GM18858 (cell line): Measurements from ENCODE around the gene PHOSPHO2.

Experiments
- ATAC-seq: cut with Tn5 transposase; IDR thresholded peaks from one replicate; pipeline ENCODE4 v1.9.1; 2021; ENCODE audit not compliant: unreplicated experiment

PHOSPHO2 gene

GRCh38 chr2:169694113-169694893 is at the start of gene PHOSPHO2, which contains the start of gene CFAP210:
TSS of gene PHOSPHO2 (plus strand) at chr2:169694469. CDS start at chr2:169700972, 6,503 bp downstream.
TSS of gene CFAP210 (minus strand) at chr2:169694405. CDS start at chr2:169694327, 78 bp downstream.
- peak; percentile 98 for ATAC-seq

- ATAC-seq = no peak
Measured at GRCh38 chr2:169647496-169647895, 46.8 kb upstream of the PHOSPHO2 start.

- ATAC-seq = no peak
Measured at GRCh38 chr2:169649278-169649677, 45.0 kb upstream of the PHOSPHO2 start.

GRCh38 chr2:169653636-169654035 is 40.6 kb upstream of the PHOSPHO2 start:
- no peak for ATAC-seq

- ATAC-seq = no peak
Measured at GRCh38 chr2:169656164-169656563, 38.1 kb upstream of the PHOSPHO2 start.

GRCh38 chr2:169658877-169659276 is 35.4 kb upstream of the PHOSPHO2 start:
- ATAC-seq = no peak

GRCh38 chr2:169659320-169659719 is 34.9 kb upstream of the PHOSPHO2 start:
- ATAC-seq = no peak

- ATAC-seq = no peak
Measured at GRCh38 chr2:169661265-169661664, 33.0 kb upstream of the PHOSPHO2 start.

GRCh38 chr2:169662744-169663143 is 31.5 kb upstream of the PHOSPHO2 start:
- ATAC-seq = no peak

- no peak for ATAC-seq
Measured at GRCh38 chr2:169663247-169663646, 31.0 kb upstream of the PHOSPHO2 start.

- no peak for ATAC-seq
Measured at GRCh38 chr2:169664600-169664977, 29.7 kb upstream of the PHOSPHO2 start.

GRCh38 chr2:169664978-169665930 is 29.0 kb upstream of the PHOSPHO2 start:
- ATAC-seq = no peak

- no peak for ATAC-seq
Measured at GRCh38 chr2:169667583-169667982, 26.7 kb upstream of the PHOSPHO2 start.

- ATAC-seq = no peak
Measured at GRCh38 chr2:169670215-169670651, 24.0 kb upstream of the PHOSPHO2 start.

- no peak for ATAC-seq
Measured at GRCh38 chr2:169670937-169671336, 23.3 kb upstream of the PHOSPHO2 start.

- ATAC-seq = no peak
Measured at GRCh38 chr2:169672406-169672805, 21.9 kb upstream of the PHOSPHO2 start.

GRCh38 chr2:169673106-169673505 is 21.2 kb upstream of the PHOSPHO2 start:
- ATAC-seq = no peak

GRCh38 chr2:169673921-169674320 is 20.3 kb upstream of the PHOSPHO2 start:
- no peak for ATAC-seq

GRCh38 chr2:169676357-169676756 is 17.9 kb upstream of the PHOSPHO2 start:
- no peak for ATAC-seq

- no peak for ATAC-seq
Measured at GRCh38 chr2:169676850-169677249, 17.4 kb upstream of the PHOSPHO2 start.

- no peak for ATAC-seq
Measured at GRCh38 chr2:169683054-169683424, 11.2 kb upstream of the PHOSPHO2 start.
